ENCODE data around the gene CAPZA3. TPM values are rescaled to one million over a fixed set of nuclear protein-coding genes. Genes with fewer than 3 reads are reported as not detected.

CAPZA3 gene
- total and polyA plus RNA-seq, 12 donors: not detected

- no peak for ATAC-seq
- no peak for DNase-seq
- Histone ChIP-seq H3K4me1 (peaks cover 0 to 11% (median 0%) of the 10 kb centered on the region in 9 donors), H3K27me3 (no peaks in the 10 kb centered on the region), H3K27ac (no peak overlapping the region), H3K36me3 (no peaks in the 10 kb centered on the region), H3K9me3 (no peaks in the 10 kb centered on the region), H3K4me3 (no peak overlapping the region)
- intact Hi-C loops (cut with DNase I): no loop called here
- no peak for TF ChIP-seq CTCF (IDR thresholded peaks at IDR 0.05)
Measured at GRCh38 chr12:18696971-18697602, 40.8 kb upstream of the CAPZA3 start.

- no peak for TF ChIP-seq CTCF (IDR thresholded peaks at IDR 0.05)
- 74 to 79% methylated on average over 3 of the region's 3 CpGs for WGBS, 2 donors
- Histone ChIP-seq H3K9me3 (no peaks in the 10 kb centered on the region), H3K4me1 (peaks cover 0 to 11% (median 0%) of the 10 kb centered on the region in 9 donors), H3K36me3 (no peaks in the 10 kb centered on the region), H3K27ac (peak overlapping the region in 2 of 10 donors; percentile 29 to 53), H3K27me3 (no peaks in the 10 kb centered on the region), H3K4me3 (no peak overlapping the region)
- intact Hi-C loops (cut with DNase I): loop anchor here in 1 of 10 donors (5.0 kb wide), 1 partner anchor 52 kb away; no protein-coding TSS in a partner anchor
- peak in 1 of 2 donors; percentile 48 for DNase-seq
- peak; percentile 83 to 99 (median 90) for ATAC-seq
Measured at GRCh38 chr12:18700271-18700670, 37.6 kb upstream of the CAPZA3 start.

GRCh38 chr12:18703321-18703720 is 34.6 kb upstream of the CAPZA3 start:
- H3K4me1 ChIP-seq: peaks cover 0 to 11% (median 0%) of the 10 kb centered on the region in 9 donors
- no peak for DNase-seq
- H3K4me3 ChIP-seq: no peak overlapping the region
- H3K36me3 ChIP-seq: no peaks in the 10 kb centered on the region
- H3K9me3 ChIP-seq: peaks cover 0 to 9% (median 0%) of the 10 kb centered on the region in 11 donors
- no peak for TF ChIP-seq CTCF (IDR thresholded peaks at IDR 0.05)
- intact Hi-C loops (cut with DNase I): loop anchor here in 1 of 10 donors (5.0 kb wide), 1 partner anchor 49 kb away; no protein-coding TSS in a partner anchor
- no peak overlapping the region for H3K27ac ChIP-seq
- WGBS, 2 donors: 30 to 35% methylated on average over 2 of the region's 2 CpGs
- no peak for ATAC-seq
- no peaks in the 10 kb centered on the region for H3K27me3 ChIP-seq

- Histone ChIP-seq H3K4me3 (no peak overlapping the region), H3K27me3 (no peaks in the 10 kb centered on the region), H3K4me1 (peaks cover 0 to 11% (median 0%) of the 10 kb centered on the region in 9 donors), H3K27ac (no peak overlapping the region), H3K9me3 (peaks cover 0 to 9% (median 0%) of the 10 kb centered on the region in 11 donors), H3K36me3 (no peaks in the 10 kb centered on the region)
- DNase-seq (no peak), ATAC-seq (no peak)
- 67 to 80% methylated on average over 2 of the region's 2 CpGs for WGBS, 2 donors
- intact Hi-C loops (cut with DNase I): loop anchor here in 1 of 10 donors (5.0 kb wide), 1 partner anchor 48 kb away; no protein-coding TSS in a partner anchor
- TF ChIP-seq CTCF (IDR thresholded peaks at IDR 0.05): no peak
Measured at GRCh38 chr12:18703911-18704310, 34.0 kb upstream of the CAPZA3 start.

Data from heart right ventricle (tissue), 16 donors.